GM18861 (cell line): ENCODE results near the gene GP5.

Experiments
- ATAC-seq: cut with Tn5 transposase; IDR thresholded peaks from one replicate; pipeline ENCODE4 v1.9.1; 2021; ENCODE audit not compliant: unreplicated experiment

The GP5 gene

GRCh38 chr3:194397757-194398312, 1.2 kb downstream of the GP5 start:
- ATAC-seq: no peak

GRCh38 chr3:194396859-194397756, 2.0 kb downstream of the GP5 start:
- no peak for ATAC-seq

- no peak for ATAC-seq
Observed at GRCh38 chr3:194396539-194396858, 2.6 kb downstream of the GP5 start.

GRCh38 chr3:194395778-194396538, 3.1 kb downstream of the GP5 start:
- ATAC-seq: no peak

- no peak for ATAC-seq
Observed at GRCh38 chr3:194395212-194395611, 3.9 kb downstream of the GP5 start.

- ATAC-seq: no peak
Observed at GRCh38 chr3:194392576-194392975, 6.5 kb downstream of the GP5 start.

- ATAC-seq: no peak
Observed at GRCh38 chr3:194390835-194391234, 8.2 kb downstream of the GP5 start.

- no peak for ATAC-seq
Observed at GRCh38 chr3:194389269-194389668, 9.8 kb downstream of the GP5 start.

- ATAC-seq: no peak
Observed at GRCh38 chr3:194387926-194388418, 11.1 kb downstream of the GP5 start.

- no peak for ATAC-seq
Observed at GRCh38 chr3:194387276-194387675, 11.8 kb downstream of the GP5 start.

- no peak for ATAC-seq
Observed at GRCh38 chr3:194386648-194387047, 12.4 kb downstream of the GP5 start.

GRCh38 chr3:194386066-194386465, 13.0 kb downstream of the GP5 start:
- no peak for ATAC-seq

- no peak for ATAC-seq
Observed at GRCh38 chr3:194384569-194385001, 14.5 kb downstream of the GP5 start.

- ATAC-seq: no peak
Observed at GRCh38 chr3:194384156-194384555, 14.9 kb downstream of the GP5 start.

GRCh38 chr3:194383276-194383940, 15.7 kb downstream of the GP5 start:
- no peak for ATAC-seq

- ATAC-seq: no peak
Observed at GRCh38 chr3:194382892-194383223, 16.2 kb downstream of the GP5 start.

GRCh38 chr3:194382196-194382891, 16.7 kb downstream of the GP5 start:
- no peak for ATAC-seq

- ATAC-seq: no peak
Observed at GRCh38 chr3:194381460-194381875, 17.6 kb downstream of the GP5 start.

GRCh38 chr3:194380326-194380725, 18.7 kb downstream of the GP5 start:
- ATAC-seq: no peak

GRCh38 chr3:194379651-194380050, 19.4 kb downstream of the GP5 start:
- no peak for ATAC-seq

- ATAC-seq: no peak
Observed at GRCh38 chr3:194379231-194379630, 19.8 kb downstream of the GP5 start.
